HUES64 (cell line): ENCODE measurements around the gene RBFOX2.

Experiments
- H3K27ac ChIP-seq: 2 replicates; pipeline ENCODE4 v1.7.0; 2013; ENCODE audit warnings: low read depth, low read length, inconsistent platforms
- H3K27me3 ChIP-seq: 2 replicates; pipeline ENCODE4 v1.6.1; 2013; ENCODE audit warnings: mild to moderate bottlenecking, low read length; ENCODE audit not compliant: insufficient read depth
- H3K36me3 ChIP-seq: 2 replicates; pipeline ENCODE4 v1.6.1; 2013; ENCODE audit warnings: mild to moderate bottlenecking, low read length; ENCODE audit not compliant: insufficient read depth
- H3K4me1 ChIP-seq: 2 replicates; pipeline ENCODE4 v1.6.1; 2013; ENCODE audit warnings: mild to moderate bottlenecking, low read length, moderate library complexity; ENCODE audit not compliant: insufficient read depth
- H3K4me3 ChIP-seq: 2 replicates; pipeline ENCODE4 v1.5.1; 2013; ENCODE audit warnings: mild to moderate bottlenecking, low read length, moderate library complexity
- H3K9ac ChIP-seq: 2 replicates; pipeline ENCODE4 v1.6.1; 2013; ENCODE audit warnings: mild to moderate bottlenecking, low read depth, low read length
- H3K9me3 ChIP-seq: 2 replicates; pipeline ENCODE4 v1.6.1; 2013; ENCODE audit warnings: low read depth, low read length; ENCODE audit not compliant: insufficient read depth
- WGBS: fragments of 150-250, 120-280 bp; methylation state at CpG from one replicate; pipeline ENCODE4 v1.1.7; 2013; ENCODE audit warnings: missing lambda C conversion rate; 5-methylcytosine and 5-hydroxymethylcytosine counted together

The RBFOX2 gene

GRCh38 chr22:35894937-35895708, 133.5 kb downstream of the RBFOX2 start:
- Histone ChIP-seq H3K4me3 (no peak overlapping the region), H3K9ac (no peak overlapping the region), H3K36me3 (no peaks in the 10 kb centered on the region), H3K27me3 (no peaks in the 10 kb centered on the region), H3K9me3 (no peaks in the 10 kb centered on the region), H3K27ac (no peak overlapping the region), H3K4me1 (peaks cover 25% of the 10 kb centered on the region)
- 80% methylated on average over 7 of the region's 7 CpGs for WGBS

- WGBS, result 81% methylated on average over 6 of the region's 7 CpGs
- H3K27me3 ChIP-seq, result no peaks in the 10 kb centered on the region
- peaks cover 25% of the 10 kb centered on the region for H3K4me1 ChIP-seq
- no peak overlapping the region for H3K27ac ChIP-seq
- H3K4me3 ChIP-seq, result no peak overlapping the region
- no peaks in the 10 kb centered on the region for H3K36me3 ChIP-seq
- no peaks in the 10 kb centered on the region for H3K9me3 ChIP-seq
- H3K9ac ChIP-seq, result no peak overlapping the region
Measured at GRCh38 chr22:35894464-35894878, 134.2 kb downstream of the RBFOX2 start.

- H3K4me3 ChIP-seq, result no peak overlapping the region
Measured at GRCh38 chr22:35893698-35894097, 134.9 kb downstream of the RBFOX2 start.

GRCh38 chr22:35892192-35892591, 136.4 kb downstream of the RBFOX2 start:
- peaks cover 32% of the 10 kb centered on the region for H3K4me1 ChIP-seq
- H3K9ac ChIP-seq, result no peak overlapping the region
- no peak overlapping the region for H3K27ac ChIP-seq
- no peak overlapping the region for H3K4me3 ChIP-seq
- H3K27me3 ChIP-seq, result no peaks in the 10 kb centered on the region
- no peaks in the 10 kb centered on the region for H3K9me3 ChIP-seq
- WGBS, result 88% methylated on average over 4 of the region's 4 CpGs
- no peaks in the 10 kb centered on the region for H3K36me3 ChIP-seq

More at GRCh38 chr22:35893698-35894097, 134.9 kb downstream of the RBFOX2 start:
- H3K9ac ChIP-seq, result no peak overlapping the region
- H3K27ac ChIP-seq, result no peak overlapping the region
- 91% methylated on average over 4 of the region's 4 CpGs for WGBS
- no peaks in the 10 kb centered on the region for H3K27me3 ChIP-seq
- H3K4me1 ChIP-seq, result peaks cover 25% of the 10 kb centered on the region
- no peaks in the 10 kb centered on the region for H3K36me3 ChIP-seq
- H3K9me3 ChIP-seq, result no peaks in the 10 kb centered on the region

GRCh38 chr22:35891442-35891841, 137.2 kb downstream of the RBFOX2 start:
- peaks cover 32% of the 10 kb centered on the region for H3K4me1 ChIP-seq
- H3K9me3 ChIP-seq, result no peaks in the 10 kb centered on the region
- H3K36me3 ChIP-seq, result no peaks in the 10 kb centered on the region
- no peak overlapping the region for H3K4me3 ChIP-seq
- no peak overlapping the region for H3K27ac ChIP-seq
- WGBS, result 83% methylated on average over 1 of the region's 1 CpG
- H3K27me3 ChIP-seq, result no peaks in the 10 kb centered on the region
- H3K9ac ChIP-seq, result no peak overlapping the region

GRCh38 chr22:35889071-35889470, 139.6 kb downstream of the RBFOX2 start:
- Histone ChIP-seq H3K4me1 (peaks cover 16% of the 10 kb centered on the region; the same call in 1 of the 2 replicates), H3K36me3 (no peaks in the 10 kb centered on the region), H3K27ac (no peak overlapping the region), H3K27me3 (no peaks in the 10 kb centered on the region), H3K9me3 (no peaks in the 10 kb centered on the region), H3K9ac (no peak overlapping the region), H3K4me3 (no peak overlapping the region)
- 95% methylated on average over 4 of the region's 4 CpGs for WGBS

GRCh38 chr22:35888181-35888870, 140.3 kb downstream of the RBFOX2 start:
- Histone ChIP-seq H3K27ac (no peak overlapping the region), H3K9ac (no peak overlapping the region), H3K9me3 (no peaks in the 10 kb centered on the region), H3K4me1 (peaks cover 21% of the 10 kb centered on the region), H3K27me3 (no peaks in the 10 kb centered on the region), H3K4me3 (no peak overlapping the region), H3K36me3 (no peaks in the 10 kb centered on the region)
- WGBS, result 91% methylated on average over 2 of the region's 2 CpGs

GRCh38 chr22:35887296-35887875, 141.2 kb downstream of the RBFOX2 start:
- Histone ChIP-seq H3K36me3 (no peaks in the 10 kb centered on the region), H3K27ac (no peak overlapping the region), H3K27me3 (no peaks in the 10 kb centered on the region), H3K9ac (no peak overlapping the region), H3K9me3 (no peaks in the 10 kb centered on the region), H3K4me1 (peaks cover 26% of the 10 kb centered on the region), H3K4me3 (no peak overlapping the region)
- WGBS, result 82% methylated on average over 2 of the region's 2 CpGs

DNA sequence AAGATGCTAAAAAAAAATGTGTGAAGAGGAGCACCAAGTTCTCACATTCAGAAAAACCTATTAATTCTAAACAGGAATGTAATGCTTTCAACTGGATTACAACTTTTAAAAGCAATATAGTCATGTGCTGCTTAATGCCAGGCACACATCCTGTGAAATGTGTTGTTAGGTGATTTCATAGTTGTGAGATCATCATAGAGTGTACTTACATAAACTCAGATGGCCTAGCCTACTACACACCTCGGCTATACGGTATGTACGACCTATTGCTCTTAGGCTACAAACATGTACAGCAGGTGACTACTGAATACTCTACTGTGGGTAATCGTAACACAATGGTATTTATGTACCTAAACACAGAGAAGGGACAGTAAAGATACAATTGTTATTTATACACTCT, 142.3 kb downstream of the RBFOX2 start:
- no peaks in the 10 kb centered on the region for H3K36me3 ChIP-seq
- 98% methylated on average over 4 of the region's 4 CpGs for WGBS
- no peak overlapping the region for H3K4me3 ChIP-seq
- H3K27me3 ChIP-seq, result no peaks in the 10 kb centered on the region
- H3K9me3 ChIP-seq, result no peaks in the 10 kb centered on the region
- H3K4me1 ChIP-seq, result peaks cover 25% of the 10 kb centered on the region
- no peak overlapping the region for H3K9ac ChIP-seq
- no peak overlapping the region for H3K27ac ChIP-seq

DNA sequence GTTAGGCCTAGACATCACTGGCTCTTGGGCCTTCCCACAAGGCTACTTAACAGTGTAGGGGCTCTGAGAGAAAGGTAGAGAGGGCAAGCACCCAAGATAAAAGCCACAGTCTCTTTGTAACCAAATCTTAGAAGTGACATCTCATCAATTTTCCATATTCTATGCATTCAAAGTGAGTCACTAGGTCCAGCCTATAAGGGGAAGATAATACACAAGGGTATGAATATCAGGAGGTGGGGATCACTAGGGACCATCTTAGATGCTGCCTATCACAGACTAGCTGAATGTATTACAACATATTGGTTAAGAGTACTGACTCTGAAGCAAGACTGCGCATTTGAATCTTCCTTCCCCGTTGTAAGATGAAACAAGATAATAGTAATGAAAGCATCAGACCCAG, 144.1 kb downstream of the RBFOX2 start:
- H3K9me3 ChIP-seq, result no peaks in the 10 kb centered on the region
- H3K4me1 ChIP-seq, result peaks cover 30% of the 10 kb centered on the region
- no peak overlapping the region for H3K9ac ChIP-seq
- H3K27me3 ChIP-seq, result no peaks in the 10 kb centered on the region
- no peak overlapping the region for H3K4me3 ChIP-seq
- H3K27ac ChIP-seq, result no peak overlapping the region
- 89% methylated on average over 2 of the region's 2 CpGs for WGBS
- H3K36me3 ChIP-seq, result no peaks in the 10 kb centered on the region

DNA sequence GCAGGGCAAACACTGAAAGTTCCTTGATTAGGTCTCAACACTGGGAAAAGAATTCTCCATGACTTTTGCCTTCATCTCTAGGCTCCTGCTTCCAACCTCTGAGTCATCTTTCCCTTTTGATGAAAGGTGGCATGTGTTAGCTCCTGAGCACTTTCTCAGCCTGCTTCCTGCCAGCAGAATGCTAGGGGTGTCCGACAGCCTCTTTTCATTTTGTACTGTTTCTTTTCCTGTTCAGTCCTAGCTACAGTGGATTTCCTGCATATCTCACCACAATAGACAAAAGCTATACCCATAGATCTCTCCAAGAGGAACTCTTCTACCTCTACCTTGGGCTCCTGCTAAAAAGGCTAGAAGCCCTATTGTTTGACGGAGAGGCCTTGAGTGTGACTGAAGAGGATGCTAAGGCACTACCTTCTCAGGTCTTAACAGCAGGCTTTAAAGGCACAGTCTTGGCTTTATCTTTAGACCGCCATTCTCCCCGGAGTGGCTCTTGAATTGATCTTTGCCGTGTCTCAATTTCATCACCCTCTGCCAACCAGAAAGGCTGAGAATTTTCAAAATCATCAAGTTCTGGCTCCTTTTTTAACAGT, 145.5 kb downstream of the RBFOX2 start:
- H3K27ac ChIP-seq, result 0 out of 2 replicates have a peak overlapping the region, but pooled peaks have one; percentile 1
- no peak overlapping the region for H3K4me3 ChIP-seq
- 64% methylated on average over 5 of the region's 5 CpGs for WGBS
- H3K36me3 ChIP-seq, result no peaks in the 10 kb centered on the region
- H3K4me1 ChIP-seq, result peaks cover 29% of the 10 kb centered on the region
- no peaks in the 10 kb centered on the region for H3K27me3 ChIP-seq
- no peaks in the 10 kb centered on the region for H3K9me3 ChIP-seq
- H3K9ac ChIP-seq, result no peak overlapping the region
